SK-N-SH (cell line): ENCODE results near the gene CXCR5. TPM values are rescaled to one million over a fixed set of nuclear protein-coding genes. Genes with fewer than 3 reads are reported as not detected.

Experiments used
- CTCF ChIA-PET: fragments of 300-600, 350-600 bp; formaldehyde crosslinking; extraction: SDS; loops from one replicate; lab custom pipeline; 2021; lab: Yijun Ruan, JAX
- POLR2A ChIA-PET: fragments of 350-600 bp; sonication (Branson Sonifier 250); formaldehyde crosslinking; extraction: SDS; loops from one replicate; lab custom pipeline; 2020; ENCODE audit warnings: antibody characterized with exemption, inconsistent platforms; lab: Yijun Ruan, JAX
- DNase-seq: peaks from one replicate; pipeline ENCODE4 v3.0.0; 2012
- H2AFZ ChIP-seq: fragments of 200-600 bp; sonication (generic); 2 replicates; pipeline ENCODE4 v1.8.1; 2016; ENCODE audit warnings: antibody characterized with exemption, mild to moderate bottlenecking, low read depth
- H3F3A ChIP-seq: fragments of 200-600 bp; sonication (generic); replicated peaks from 2 replicates; pipeline ENCODE3; 2016; ENCODE audit warnings: antibody characterized with exemption, mild to moderate bottlenecking; ENCODE audit not compliant: insufficient read depth
- H3K27ac ChIP-seq, 2 experiments: fragments of 200-500 bp in 1 of 2; fragments of 200-600 bp in 1 of 2; sonication (Bioruptor generic) in 1 of 2; sonication (generic), shearing (Covaris generic) in 1 of 2; 2 replicates each; pipeline versions ENCODE4 v1.5.1 to v1.6.1; 2014 to 2016; ENCODE audit warnings: low read depth in 2 of 2, inconsistent platforms in 1 of 2, low read length in 1 of 2, mild to moderate bottlenecking in 1 of 2, mixed read lengths in 1 of 2
- H3K27me3 ChIP-seq: fragments of 200-600 bp; sonication (generic), shearing (Covaris generic); 2 replicates; pipeline ENCODE4 v1.6.1; 2016; ENCODE audit warnings: mixed run types; ENCODE audit not compliant: insufficient read depth
- H3K36me3 ChIP-seq, 2 experiments: fragments of 200-500 bp in 1 of 2; fragments of 200-600 bp in 1 of 2; sonication (Bioruptor generic) in 1 of 2; sonication (generic) in 1 of 2; replicated peaks in 1 of 2; 2 replicates each; pipeline versions ENCODE3 to v1.5.1; 2014 to 2016; ENCODE audit warnings: low read length in 1 of 2, mild to moderate bottlenecking in 1 of 2; ENCODE audit not compliant: insufficient read depth in 2 of 2, control insufficient read depth in 1 of 2
- H3K4me1 ChIP-seq, 2 experiments: fragments of 200-500 bp in 1 of 2; fragments of 200-600 bp in 1 of 2; sonication (Bioruptor generic) in 1 of 2; sonication (generic), shearing (Covaris generic) in 1 of 2; 2 replicates each; pipeline versions ENCODE4 v1.5.1 to v1.6.1; 2014 to 2016; ENCODE audit warnings: low read depth in 1 of 2, low read length in 1 of 2, mixed run types in 1 of 2; ENCODE audit not compliant: insufficient read depth in 2 of 2, control insufficient read depth in 1 of 2
- H3K4me2 ChIP-seq: fragments of 200-600 bp; sonication (generic), shearing (Covaris generic); 2 replicates; pipeline ENCODE4 v1.6.1; 2017; ENCODE audit warnings: mixed run types
- H3K4me3 ChIP-seq, 2 experiments: fragments of 200-500 bp in 1 of 2; fragments of 200-600 bp in 1 of 2; sonication (Bioruptor generic) in 1 of 2; sonication (generic), shearing (Covaris generic) in 1 of 2; 2 replicates each; pipeline versions ENCODE4 v1.5.1 to v1.8.1; 2014 to 2016; ENCODE audit warnings: low read depth in 2 of 2, inconsistent platforms in 1 of 2, low read length in 1 of 2, mild to moderate bottlenecking in 1 of 2, mixed read lengths in 1 of 2, moderate library complexity in 1 of 2
- H3K79me2 ChIP-seq: fragments of 200-600 bp; sonication (generic); 2 replicates; pipeline ENCODE4 v1.8.1; 2017; ENCODE audit warnings: mild to moderate bottlenecking; ENCODE audit not compliant: insufficient read depth
- H3K9ac ChIP-seq: fragments of 200-600 bp; sonication (generic); 2 replicates; pipeline ENCODE4 v1.6.1; 2017; ENCODE audit warnings: mixed run types
- H3K9me2 ChIP-seq: fragments of 200-600 bp; sonication (generic); 2 replicates; pipeline ENCODE4 v1.6.1; 2017; ENCODE audit warnings: mixed run types
- H3K9me3 ChIP-seq: fragments of 200-600 bp; sonication (generic); 2 replicates; pipeline ENCODE4 v1.6.1; 2017; ENCODE audit warnings: mixed run types, mild to moderate bottlenecking, moderate library complexity
- H4K20me1 ChIP-seq: fragments of 200-600 bp; sonication (generic); 2 replicates; pipeline ENCODE4 v1.6.1; 2017; ENCODE audit warnings: mild to moderate bottlenecking, mixed run types; ENCODE audit not compliant: insufficient read depth
- ELF1 ChIP-seq: IDR thresholded peaks from 2 replicates; pipeline ENCODE4 v1.4.0; 2012
- EP300 ChIP-seq, 2 experiments: IDR thresholded peaks; 2 replicates each; pipeline versions ENCODE4 v1.4.0 to v1.6.1; 2012; ENCODE audit warnings: borderline replicate concordance in 1 of 2, low read depth in 1 of 2, low read length in 1 of 2
- EZH2phosphoT487 ChIP-seq: fragments of 200-600 bp; sonication (generic); IDR thresholded peaks from 2 replicates; pipeline ENCODE4 v1.6.1; 2017; ENCODE audit warnings: low read depth, mixed run types, mild to moderate bottlenecking, antibody characterized with exemption, moderate library complexity, borderline replicate concordance
- FOXJ3 ChIP-seq: sonication (generic); formaldehyde crosslinking; IDR thresholded peaks from 2 replicates; pipeline ENCODE4 v1.5.1; 2020; ENCODE audit warnings: mild to moderate bottlenecking, missing genetic modification reagents
- FOXM1 ChIP-seq: IDR thresholded peaks from 2 replicates; pipeline ENCODE4 v1.4.0; 2012; ENCODE audit warnings: low read depth, mild to moderate bottlenecking
- GABPA ChIP-seq: IDR thresholded peaks from 2 replicates; pipeline ENCODE4 v1.4.0; 2012; ENCODE audit warnings: low read depth, mild to moderate bottlenecking
- GATA2 ChIP-seq: sonication (generic); formaldehyde crosslinking; IDR thresholded peaks from 2 replicates; pipeline ENCODE4 v1.5.0; 2020; ENCODE audit warnings: mild to moderate bottlenecking, missing genetic modification reagents
- MXI1 ChIP-seq: IDR thresholded peaks from 2 replicates; pipeline ENCODE4 v1.6.1; 2012; ENCODE audit warnings: mild to moderate bottlenecking, low read depth, low read length, improper control_type of control experiment
- RAD21 ChIP-seq: IDR thresholded peaks from 2 replicates; pipeline ENCODE4 v1.6.1; 2012; ENCODE audit warnings: mild to moderate bottlenecking, low read length
- RCOR1 ChIP-seq: fragments of 150-350 bp; IDR thresholded peaks from 2 replicates; pipeline ENCODE4 v1.6.1; 2017; ENCODE audit warnings: antibody characterized with exemption, low read length
- SMC3 ChIP-seq: IDR thresholded peaks from 2 replicates; pipeline ENCODE4 v1.6.1; 2012; ENCODE audit warnings: low read depth, low read length, improper control_type of control experiment
- TEAD4 ChIP-seq: IDR thresholded peaks from 2 replicates; pipeline ENCODE4 v1.4.0; 2012; ENCODE audit warnings: mild to moderate bottlenecking, borderline replicate concordance; ENCODE audit not compliant: insufficient read depth
- WGBS: methylation state at CpG from one replicate; pipeline ENCODE4 v1.1.6; 2017; ENCODE audit warnings: low lambda C conversion rate; 5-methylcytosine and 5-hydroxymethylcytosine counted together
- polyA plus RNA-seq, 3 experiments: library from polyadenylated mRNA; depleted of rRNA; stranded (reverse); fragments of >200 nt; gene quantifications; 2 replicates each; pipeline ENCODE4 v1.2.3, GENCODE V29; 2012
- TF ChIP-seq, protein P1 (sequence below): IDR thresholded peaks from 2 replicates; pipeline ENCODE4 v1.6.1; 2012; ENCODE audit warnings: mild to moderate bottlenecking, low read depth, low read length, moderate library complexity
- TF ChIP-seq, protein P2 (sequence below): IDR thresholded peaks from 2 replicates; pipeline ENCODE4 v1.4.0; 2012; ENCODE audit warnings: low read depth, borderline replicate concordance

CXCR5 gene
- polyA plus RNA-seq, 1 of the 3 experiments (the other 2 are of a cell fraction): 0.02 TPM

- no peaks in the 10 kb centered on the region; a peak in 1 of 4 replicates for H3K4me1 ChIP-seq
- H3F3A ChIP-seq: no peaks in the 10 kb centered on the region
- H3K4me3 ChIP-seq: no peak overlapping the region
- H2AFZ ChIP-seq: no peak overlapping the region
- peaks cover 24% of the 10 kb centered on the region for H4K20me1 ChIP-seq
- ChIA-PET POLR2A (no interaction called here), CTCF (interaction anchor here (2.9 kb wide), 1 partner anchor 32 kb away, joined by 24 read pairs; no protein-coding TSS in a partner anchor)
- H3K9ac ChIP-seq: no peak overlapping the region
- H3K36me3 ChIP-seq: peaks cover 9 to 37% of the 10 kb centered on the region in 2 experiments
- no peaks in the 10 kb centered on the region for H3K9me2 ChIP-seq
- no peak overlapping the region for H3K4me2 ChIP-seq
- WGBS: 95% methylated on average over 8 of the region's 12 CpGs
- H3K27ac ChIP-seq: no peak overlapping the region
- peaks cover 17% of the 10 kb centered on the region for H3K79me2 ChIP-seq
- TF ChIP-seq MXI1: no peak
- no peak for TF ChIP-seq EP300 (IDR thresholded peaks at IDR 0.05; ENCODE audit: borderline replicate concordance in 1 of 2, low read depth in 1 of 2, low read length in 1 of 2)
- TF ChIP-seq ELF1: no peak
- no peak for TF ChIP-seq GABPA
- no peak for TF ChIP-seq TEAD4
- TF ChIP-seq EZH2phosphoT487: no peak
- TF ChIP-seq, protein P1, sequence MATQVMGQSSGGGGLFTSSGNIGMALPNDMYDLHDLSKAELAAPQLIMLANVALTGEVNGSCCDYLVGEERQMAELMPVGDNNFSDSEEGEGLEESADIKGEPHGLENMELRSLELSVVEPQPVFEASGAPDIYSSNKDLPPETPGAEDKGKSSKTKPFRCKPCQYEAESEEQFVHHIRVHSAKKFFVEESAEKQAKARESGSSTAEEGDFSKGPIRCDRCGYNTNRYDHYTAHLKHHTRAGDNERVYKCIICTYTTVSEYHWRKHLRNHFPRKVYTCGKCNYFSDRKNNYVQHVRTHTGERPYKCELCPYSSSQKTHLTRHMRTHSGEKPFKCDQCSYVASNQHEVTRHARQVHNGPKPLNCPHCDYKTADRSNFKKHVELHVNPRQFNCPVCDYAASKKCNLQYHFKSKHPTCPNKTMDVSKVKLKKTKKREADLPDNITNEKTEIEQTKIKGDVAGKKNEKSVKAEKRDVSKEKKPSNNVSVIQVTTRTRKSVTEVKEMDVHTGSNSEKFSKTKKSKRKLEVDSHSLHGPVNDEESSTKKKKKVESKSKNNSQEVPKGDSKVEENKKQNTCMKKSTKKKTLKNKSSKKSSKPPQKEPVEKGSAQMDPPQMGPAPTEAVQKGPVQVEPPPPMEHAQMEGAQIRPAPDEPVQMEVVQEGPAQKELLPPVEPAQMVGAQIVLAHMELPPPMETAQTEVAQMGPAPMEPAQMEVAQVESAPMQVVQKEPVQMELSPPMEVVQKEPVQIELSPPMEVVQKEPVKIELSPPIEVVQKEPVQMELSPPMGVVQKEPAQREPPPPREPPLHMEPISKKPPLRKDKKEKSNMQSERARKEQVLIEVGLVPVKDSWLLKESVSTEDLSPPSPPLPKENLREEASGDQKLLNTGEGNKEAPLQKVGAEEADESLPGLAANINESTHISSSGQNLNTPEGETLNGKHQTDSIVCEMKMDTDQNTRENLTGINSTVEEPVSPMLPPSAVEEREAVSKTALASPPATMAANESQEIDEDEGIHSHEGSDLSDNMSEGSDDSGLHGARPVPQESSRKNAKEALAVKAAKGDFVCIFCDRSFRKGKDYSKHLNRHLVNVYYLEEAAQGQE: no peak
- TF ChIP-seq GATA2: no peak
- TF ChIP-seq RCOR1: no peak
- TF ChIP-seq SMC3: no peak
- TF ChIP-seq FOXJ3 (CRISPR knock-in tag): no peak
- TF ChIP-seq RAD21: no peak
- TF ChIP-seq FOXM1: no peak
- TF ChIP-seq, protein P2, sequence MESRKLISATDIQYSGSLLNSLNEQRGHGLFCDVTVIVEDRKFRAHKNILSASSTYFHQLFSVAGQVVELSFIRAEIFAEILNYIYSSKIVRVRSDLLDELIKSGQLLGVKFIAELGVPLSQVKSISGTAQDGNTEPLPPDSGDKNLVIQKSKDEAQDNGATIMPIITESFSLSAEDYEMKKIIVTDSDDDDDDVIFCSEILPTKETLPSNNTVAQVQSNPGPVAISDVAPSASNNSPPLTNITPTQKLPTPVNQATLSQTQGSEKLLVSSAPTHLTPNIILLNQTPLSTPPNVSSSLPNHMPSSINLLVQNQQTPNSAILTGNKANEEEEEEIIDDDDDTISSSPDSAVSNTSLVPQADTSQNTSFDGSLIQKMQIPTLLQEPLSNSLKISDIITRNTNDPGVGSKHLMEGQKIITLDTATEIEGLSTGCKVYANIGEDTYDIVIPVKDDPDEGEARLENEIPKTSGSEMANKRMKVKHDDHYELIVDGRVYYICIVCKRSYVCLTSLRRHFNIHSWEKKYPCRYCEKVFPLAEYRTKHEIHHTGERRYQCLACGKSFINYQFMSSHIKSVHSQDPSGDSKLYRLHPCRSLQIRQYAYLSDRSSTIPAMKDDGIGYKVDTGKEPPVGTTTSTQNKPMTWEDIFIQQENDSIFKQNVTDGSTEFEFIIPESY: no peak
- H3K9me3 ChIP-seq: no peaks in the 10 kb centered on the region
- DNase-seq: no peak
- H3K27me3 ChIP-seq: no peaks in the 10 kb centered on the region
Observed at GRCh38 chr11:118896921-118897591, 13.4 kb downstream of the CXCR5 start.
